ENCODE measurements around the gene HOMEZ.
"Not testable (repeated sequence)": the region's sequence is repeated elsewhere in the genome, so short reads cannot be mapped to it uniquely, and the experiment has no call there.

HOMEZ gene

GRCh38 chr14:23307146-23307530 is 21.2 kb upstream of the HOMEZ start:
- DNase-seq: no peak

GRCh38 chr14:23306412-23307145 is 20.6 kb upstream of the HOMEZ start, which contains the start of gene BCL2L2:
Gene BCL2L2, plus strand, starts transcription at chr14:23306833. Its CDS starts 935 bp downstream, at chr14:23307768.
- DNase-seq: peak; percentile 78

GRCh38 chr14:23302290-23303225 is 16.6 kb upstream of the HOMEZ start, which contains the start of gene PPP1R3E:
Gene PPP1R3E, minus strand, starts transcription at chr14:23302859. Its CDS starts 283 bp downstream, at chr14:23302576.
- DNase-seq: no peak

- no peak for DNase-seq
These were observed 16.0 kb upstream of the HOMEZ start for GRCh38 chr14:23301969-23302289.

- DNase-seq: peak; percentile 97
These were observed 15.5 kb upstream of the HOMEZ start for GRCh38 chr14:23301288-23301968.

- DNase-seq: no peak
These were observed 14.8 kb upstream of the HOMEZ start for GRCh38 chr14:23300687-23301223.

- DNase-seq: no peak
These were observed 14.2 kb upstream of the HOMEZ start for GRCh38 chr14:23299986-23300686.

GRCh38 chr14:23299211-23299957 is 13.5 kb upstream of the HOMEZ start:
- peak; percentile 22 for DNase-seq

- DNase-seq: no peak
These were observed 11.8 kb upstream of the HOMEZ start for GRCh38 chr14:23297611-23298277.

- DNase-seq: no peak
These were observed 11.2 kb upstream of the HOMEZ start for GRCh38 chr14:23297096-23297495.

- DNase-seq: no peak
These were observed 10.3 kb upstream of the HOMEZ start for GRCh38 chr14:23296012-23296777.

- DNase-seq: peak; percentile 47
These were observed 9.0 kb upstream of the HOMEZ start for GRCh38 chr14:23294734-23295561.

GRCh38 chr14:23286902-23287479 is 1.1 kb upstream of the HOMEZ start:
- DNase-seq: no peak

- DNase-seq: no peak
These were observed 357 bp downstream of the HOMEZ start for GRCh38 chr14:23285530-23286019.

- DNase-seq: no peak
These were observed 1.0 kb downstream of the HOMEZ start for GRCh38 chr14:23284654-23285529.

GRCh38 chr14:23281247-23281646 is 4.7 kb downstream of the HOMEZ start:
- DNase-seq: no peak

GRCh38 chr14:23277928-23278327 is 8.0 kb downstream of the HOMEZ start:
- DNase-seq: not testable (repeated sequence)

GRCh38 chr14:23277189-23277588 is 8.7 kb downstream of the HOMEZ start:
- no peak for DNase-seq
